GM12891 (cell line): ENCODE data around the gene ADCY1.

Source experiments
- POLR2A ChIP-seq: IDR thresholded peaks from 2 replicates; pipeline ENCODE4 v1.6.1; 2011; ENCODE audit warnings: low read depth, low read length, control low read depth
- POLR2AphosphoS5 ChIP-seq: IDR thresholded peaks from 2 replicates; pipeline ENCODE4 v1.6.1; 2011; ENCODE audit warnings: low read depth, low read length, control low read depth
- TAF1 ChIP-seq: IDR thresholded peaks from 2 replicates; pipeline ENCODE4 v1.6.1; 2011; ENCODE audit warnings: low read depth, low read length, control low read depth

GRCh38 chr7:45606931-45607330, 32.8 kb downstream of the ADCY1 start:
- TF ChIP-seq POLR2AphosphoS5 (no peak), TAF1 (no peak), POLR2A (no peak)
